HPDE6-E6E7 (cell line): Measurements from ENCODE around the gene AHNAK.

Experiments
- DNase-seq: peaks from one replicate; pipeline ENCODE4 v3.0.0; 2011; ENCODE audit warnings: missing footprints; ENCODE audit errors: extremely low spot score

AHNAK gene

GRCh38 chr11:62402960-62403730 is 143.5 kb downstream of the AHNAK start:
- no peak for DNase-seq

- DNase-seq, result no peak
Measured at GRCh38 chr11:62402226-62402959, 144.2 kb downstream of the AHNAK start.

- no peak for DNase-seq
Measured at GRCh38 chr11:62401811-62402210, 144.8 kb downstream of the AHNAK start.

- DNase-seq, result no peak
Measured at GRCh38 chr11:62401356-62401755, 145.2 kb downstream of the AHNAK start.

- DNase-seq, result no peak
Measured at GRCh38 chr11:62400760-62401159, 145.8 kb downstream of the AHNAK start.

GRCh38 chr11:62400281-62400680 is 146.3 kb downstream of the AHNAK start:
- DNase-seq, result no peak

- DNase-seq, result no peak
Measured at GRCh38 chr11:62399878-62400266, 146.7 kb downstream of the AHNAK start.

GRCh38 chr11:62399172-62399877 is 147.3 kb downstream of the AHNAK start:
- DNase-seq, result no peak

- no peak for DNase-seq
Measured at GRCh38 chr11:62398011-62398994, 148.3 kb downstream of the AHNAK start.

- no peak for DNase-seq
Measured at GRCh38 chr11:62395885-62396551, 150.6 kb downstream of the AHNAK start.

GRCh38 chr11:62394825-62395538 is 151.6 kb downstream of the AHNAK start:
- peak; percentile 63 for DNase-seq

GRCh38 chr11:62393735-62394134 is 152.9 kb downstream of the AHNAK start:
- no peak for DNase-seq

- DNase-seq, result no peak
Measured at GRCh38 chr11:62393061-62393611, 153.5 kb downstream of the AHNAK start.

GRCh38 chr11:62392506-62392905 is 154.1 kb downstream of the AHNAK start:
- no peak for DNase-seq

GRCh38 chr11:62391642-62392425 is 154.8 kb downstream of the AHNAK start:
- DNase-seq, result no peak

GRCh38 chr11:62390722-62391121 is 155.9 kb downstream of the AHNAK start:
- DNase-seq, result no peak

- no peak for DNase-seq
Measured at GRCh38 chr11:62390237-62390636, 156.4 kb downstream of the AHNAK start.

GRCh38 chr11:62388999-62389398 is 157.6 kb downstream of the AHNAK start:
- no peak for DNase-seq

GRCh38 chr11:62387381-62387780 is 159.2 kb downstream of the AHNAK start:
- DNase-seq, result no peak
